HepG2 (cell line): ENCODE data around the gene CCDC117. TPM values are rescaled to one million over a fixed set of nuclear protein-coding genes. Genes with fewer than 3 reads are reported as not detected.
A peak's percentile ranks its signal among the peaks of the same experiment; 100 is the strongest.

Experiments used
- ELF4 ChIP-seq: sonication (generic); formaldehyde crosslinking; IDR thresholded peaks from 2 replicates; pipeline ENCODE4 v1.5.0; 2020; ENCODE audit warnings: missing genetic modification reagents, mild to moderate bottlenecking, moderate library complexity, borderline replicate concordance
- GFI1 ChIP-seq: sonication (generic); formaldehyde crosslinking; IDR thresholded peaks from 2 replicates; pipeline ENCODE4 v1.5.0; 2020; ENCODE audit warnings: missing genetic modification reagents, mild to moderate bottlenecking, borderline replicate concordance
- JUNB ChIP-seq: sonication (generic); formaldehyde crosslinking; IDR thresholded peaks from 2 replicates; pipeline ENCODE4 v1.8.0; 2022; ENCODE audit warnings: missing genetic modification reagents, mild to moderate bottlenecking, borderline replicate concordance
- MAZ ChIP-seq, 2 experiments: sonication (generic) in 1 of 2; formaldehyde crosslinking in 1 of 2; IDR thresholded peaks; 2 replicates each; pipeline versions ENCODE4 v1.5.0 to v1.6.1; 2012 to 2020; ENCODE audit warnings: low read depth in 2 of 2, mild to moderate bottlenecking in 2 of 2, borderline replicate concordance in 1 of 2, improper control_type of control experiment in 1 of 2, low read length in 1 of 2, missing genetic modification reagents in 1 of 2, moderate library complexity in 1 of 2
- MEIS1 ChIP-seq: sonication (generic); formaldehyde crosslinking; IDR thresholded peaks from 2 replicates; pipeline ENCODE4 v1.9.0; 2021; ENCODE audit warnings: mild to moderate bottlenecking, missing genetic modification reagents, moderate library complexity, borderline replicate concordance
- SIN3A ChIP-seq: IDR thresholded peaks from 2 replicates; pipeline ENCODE4 v1.6.1; 2011; ENCODE audit warnings: low read depth, mild to moderate bottlenecking, control low read depth, low read length, borderline replicate concordance
- ZNF12 ChIP-seq: sonication (generic); formaldehyde crosslinking; IDR thresholded peaks from 2 replicates; pipeline ENCODE4 v1.5.0; 2020; ENCODE audit warnings: missing genetic modification reagents
- ZNF292 ChIP-seq: sonication (generic); formaldehyde crosslinking; IDR thresholded peaks from 2 replicates; pipeline ENCODE4 v1.8.1; 2022; ENCODE audit warnings: mild to moderate bottlenecking, low read depth, missing genetic modification reagents, borderline replicate concordance
- ZNF547 ChIP-seq: sonication (generic); formaldehyde crosslinking; IDR thresholded peaks from 2 replicates; pipeline ENCODE4 v1.5.1; 2020; ENCODE audit warnings: mild to moderate bottlenecking, missing genetic modification reagents
- polyA plus RNA-seq, 8 experiments: library from polyadenylated mRNA; depleted of rRNA in 3 of 8; stranded (reverse) in 7 of 8; unstranded in 1 of 8; fragments of >200 nt; fragmentation: Illumina TruSeq in 4 of 8; extraction: Trizol in 4 of 8; gene quantifications; 2 replicates each; pipeline versions ENCODE4 v1.2.1 to v1.2.3, GENCODE V29; 2011 to 2016; ENCODE audit warnings: low read depth in 4 of 8, missing spikeins in 1 of 8, mixed read lengths in 1 of 8; ENCODE audit not compliant: insufficient read depth in 1 of 8
- total RNA-seq, 5 experiments: library from RNA; depleted of rRNA; stranded (reverse); fragments of >200 nt; fragmentation: Illumina TruSeq; extraction: Trizol; gene quantifications; 2 replicates each; pipeline ENCODE4 v1.2.3, GENCODE V29; 2016; ENCODE audit warnings: low read depth in 1 of 5
- TF ChIP-seq, protein P1 (sequence below): IDR thresholded peaks from 2 replicates; pipeline ENCODE4 v1.6.1; 2016; ENCODE audit warnings: low read depth, borderline replicate concordance
- TF ChIP-seq, protein P2 (sequence below): fragments of 450-650 bp; IDR thresholded peaks from 2 replicates; pipeline ENCODE4 v1.6.1; 2017; ENCODE audit warnings: mild to moderate bottlenecking
- TF ChIP-seq, protein P3 (sequence below): sonication (generic); formaldehyde crosslinking; IDR thresholded peaks from 2 replicates; pipeline ENCODE4 v1.4.0; 2020; ENCODE audit warnings: missing genetic modification reagents, borderline replicate concordance
- TF ChIP-seq, protein P4 (sequence below): sonication (generic); formaldehyde crosslinking; conservative IDR thresholded peaks from 2 replicates; pipeline ENCODE4 v1.5.0; 2020; ENCODE audit warnings: missing genetic modification reagents
- TF ChIP-seq, protein P5 (sequence below): sonication (generic); formaldehyde crosslinking; conservative IDR thresholded peaks from 2 replicates; pipeline ENCODE4 v1.4.0; 2020; ENCODE audit warnings: missing genetic modification reagents
- TF ChIP-seq, protein P6 (sequence below): sonication (generic); formaldehyde crosslinking; IDR thresholded peaks from 2 replicates; pipeline ENCODE4 v1.8.1; 2022; ENCODE audit warnings: mild to moderate bottlenecking, missing genetic modification reagents

Gene CCDC117
- total and polyA plus RNA-seq, 2 of the 13 experiments (the other 11 are each of a cell fraction or from before 2014, with no cell fraction given) = 12.6 to 34.2 TPM

DNA sequence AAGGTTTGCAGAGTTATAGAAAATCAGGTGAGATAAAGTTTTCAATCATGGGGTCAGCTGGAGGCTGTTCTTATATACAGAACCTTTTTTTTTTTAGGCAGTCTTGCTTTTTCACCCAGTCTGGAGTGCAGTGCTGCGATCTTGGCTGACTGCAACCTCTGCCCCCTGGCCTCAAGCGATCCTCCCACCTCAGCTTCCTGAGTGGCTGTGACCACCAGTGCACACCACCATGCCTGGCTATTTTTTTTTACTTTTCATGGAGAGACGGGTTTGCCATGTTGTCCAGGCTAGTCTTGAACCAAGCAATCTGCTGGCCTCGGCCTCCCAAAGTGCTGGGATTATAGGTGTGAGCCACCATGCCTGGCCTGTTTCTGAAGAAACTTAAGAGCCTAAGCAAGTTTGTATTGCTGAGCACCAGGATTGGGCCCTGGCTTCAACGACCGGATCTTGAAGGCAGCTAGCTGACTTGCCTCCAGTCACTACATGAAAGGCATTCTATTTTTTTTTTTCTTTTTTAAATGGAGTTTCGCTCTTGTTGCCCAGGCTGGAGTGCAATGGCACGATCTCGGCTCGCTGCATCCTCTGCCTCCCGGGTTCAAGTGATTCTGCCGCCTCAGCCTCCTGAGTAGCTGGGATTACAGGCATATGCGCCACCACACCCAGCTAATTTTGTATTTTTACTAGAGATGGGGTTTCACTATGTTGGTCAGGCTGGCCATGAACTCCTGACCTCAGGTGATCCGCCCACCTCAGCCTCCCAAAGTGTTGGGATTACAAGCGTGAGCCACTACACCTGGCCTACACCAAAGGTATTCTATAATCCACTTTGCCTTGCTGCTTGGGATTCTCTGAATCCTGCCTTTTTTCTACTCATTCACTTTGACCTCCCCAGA is 20.2 kb downstream of the CCDC117 start (continued):
- TF ChIP-seq ZNF292 (CRISPR knock-in tag) (no peak), MAZ (IDR thresholded peaks at IDR 0.05; ENCODE audit: borderline replicate concordance, low read depth, low read length) (no peak), MAZ (CRISPR knock-in tag; IDR thresholded peaks at IDR 0.05; ENCODE audit: low read depth) (0 out of 2 replicates have a peak, but pooled peaks have one; percentile 45), MEIS1 (CRISPR knock-in tag) (no peak), ZNF12 (CRISPR knock-in tag) (no peak), ZNF547 (no peak), SIN3A (no peak), GFI1 (CRISPR knock-in tag) (0 out of 2 replicates have a peak, but pooled peaks have one; percentile 44), ELF4 (CRISPR knock-in tag) (no peak), JUNB (no peak)
- TF ChIP-seq, protein P1, sequence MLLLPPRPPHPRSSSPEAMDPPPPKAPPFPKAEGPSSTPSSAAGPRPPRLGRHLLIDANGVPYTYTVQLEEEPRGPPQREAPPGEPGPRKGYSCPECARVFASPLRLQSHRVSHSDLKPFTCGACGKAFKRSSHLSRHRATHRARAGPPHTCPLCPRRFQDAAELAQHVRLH (CRISPR knock-in tag) = no peak
- TF ChIP-seq, protein P2, sequence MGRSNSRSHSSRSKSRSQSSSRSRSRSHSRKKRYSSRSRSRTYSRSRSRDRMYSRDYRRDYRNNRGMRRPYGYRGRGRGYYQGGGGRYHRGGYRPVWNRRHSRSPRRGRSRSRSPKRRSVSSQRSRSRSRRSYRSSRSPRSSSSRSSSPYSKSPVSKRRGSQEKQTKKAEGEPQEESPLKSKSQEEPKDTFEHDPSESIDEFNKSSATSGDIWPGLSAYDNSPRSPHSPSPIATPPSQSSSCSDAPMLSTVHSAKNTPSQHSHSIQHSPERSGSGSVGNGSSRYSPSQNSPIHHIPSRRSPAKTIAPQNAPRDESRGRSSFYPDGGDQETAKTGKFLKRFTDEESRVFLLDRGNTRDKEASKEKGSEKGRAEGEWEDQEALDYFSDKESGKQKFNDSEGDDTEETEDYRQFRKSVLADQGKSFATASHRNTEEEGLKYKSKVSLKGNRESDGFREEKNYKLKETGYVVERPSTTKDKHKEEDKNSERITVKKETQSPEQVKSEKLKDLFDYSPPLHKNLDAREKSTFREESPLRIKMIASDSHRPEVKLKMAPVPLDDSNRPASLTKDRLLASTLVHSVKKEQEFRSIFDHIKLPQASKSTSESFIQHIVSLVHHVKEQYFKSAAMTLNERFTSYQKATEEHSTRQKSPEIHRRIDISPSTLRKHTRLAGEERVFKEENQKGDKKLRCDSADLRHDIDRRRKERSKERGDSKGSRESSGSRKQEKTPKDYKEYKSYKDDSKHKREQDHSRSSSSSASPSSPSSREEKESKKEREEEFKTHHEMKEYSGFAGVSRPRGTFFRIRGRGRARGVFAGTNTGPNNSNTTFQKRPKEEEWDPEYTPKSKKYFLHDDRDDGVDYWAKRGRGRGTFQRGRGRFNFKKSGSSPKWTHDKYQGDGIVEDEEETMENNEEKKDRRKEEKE = no peak
- TF ChIP-seq, protein P3, sequence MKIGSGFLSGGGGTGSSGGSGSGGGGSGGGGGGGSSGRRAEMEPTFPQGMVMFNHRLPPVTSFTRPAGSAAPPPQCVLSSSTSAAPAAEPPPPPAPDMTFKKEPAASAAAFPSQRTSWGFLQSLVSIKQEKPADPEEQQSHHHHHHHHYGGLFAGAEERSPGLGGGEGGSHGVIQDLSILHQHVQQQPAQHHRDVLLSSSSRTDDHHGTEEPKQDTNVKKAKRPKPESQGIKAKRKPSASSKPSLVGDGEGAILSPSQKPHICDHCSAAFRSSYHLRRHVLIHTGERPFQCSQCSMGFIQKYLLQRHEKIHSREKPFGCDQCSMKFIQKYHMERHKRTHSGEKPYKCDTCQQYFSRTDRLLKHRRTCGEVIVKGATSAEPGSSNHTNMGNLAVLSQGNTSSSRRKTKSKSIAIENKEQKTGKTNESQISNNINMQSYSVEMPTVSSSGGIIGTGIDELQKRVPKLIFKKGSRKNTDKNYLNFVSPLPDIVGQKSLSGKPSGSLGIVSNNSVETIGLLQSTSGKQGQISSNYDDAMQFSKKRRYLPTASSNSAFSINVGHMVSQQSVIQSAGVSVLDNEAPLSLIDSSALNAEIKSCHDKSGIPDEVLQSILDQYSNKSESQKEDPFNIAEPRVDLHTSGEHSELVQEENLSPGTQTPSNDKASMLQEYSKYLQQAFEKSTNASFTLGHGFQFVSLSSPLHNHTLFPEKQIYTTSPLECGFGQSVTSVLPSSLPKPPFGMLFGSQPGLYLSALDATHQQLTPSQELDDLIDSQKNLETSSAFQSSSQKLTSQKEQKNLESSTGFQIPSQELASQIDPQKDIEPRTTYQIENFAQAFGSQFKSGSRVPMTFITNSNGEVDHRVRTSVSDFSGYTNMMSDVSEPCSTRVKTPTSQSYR (CRISPR knock-in tag) = no peak
- TF ChIP-seq, protein P4, sequence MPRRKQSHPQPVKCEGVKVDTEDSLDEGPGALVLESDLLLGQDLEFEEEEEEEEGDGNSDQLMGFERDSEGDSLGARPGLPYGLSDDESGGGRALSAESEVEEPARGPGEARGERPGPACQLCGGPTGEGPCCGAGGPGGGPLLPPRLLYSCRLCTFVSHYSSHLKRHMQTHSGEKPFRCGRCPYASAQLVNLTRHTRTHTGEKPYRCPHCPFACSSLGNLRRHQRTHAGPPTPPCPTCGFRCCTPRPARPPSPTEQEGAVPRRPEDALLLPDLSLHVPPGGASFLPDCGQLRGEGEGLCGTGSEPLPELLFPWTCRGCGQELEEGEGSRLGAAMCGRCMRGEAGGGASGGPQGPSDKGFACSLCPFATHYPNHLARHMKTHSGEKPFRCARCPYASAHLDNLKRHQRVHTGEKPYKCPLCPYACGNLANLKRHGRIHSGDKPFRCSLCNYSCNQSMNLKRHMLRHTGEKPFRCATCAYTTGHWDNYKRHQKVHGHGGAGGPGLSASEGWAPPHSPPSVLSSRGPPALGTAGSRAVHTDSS = no peak
- TF ChIP-seq, protein P5, sequence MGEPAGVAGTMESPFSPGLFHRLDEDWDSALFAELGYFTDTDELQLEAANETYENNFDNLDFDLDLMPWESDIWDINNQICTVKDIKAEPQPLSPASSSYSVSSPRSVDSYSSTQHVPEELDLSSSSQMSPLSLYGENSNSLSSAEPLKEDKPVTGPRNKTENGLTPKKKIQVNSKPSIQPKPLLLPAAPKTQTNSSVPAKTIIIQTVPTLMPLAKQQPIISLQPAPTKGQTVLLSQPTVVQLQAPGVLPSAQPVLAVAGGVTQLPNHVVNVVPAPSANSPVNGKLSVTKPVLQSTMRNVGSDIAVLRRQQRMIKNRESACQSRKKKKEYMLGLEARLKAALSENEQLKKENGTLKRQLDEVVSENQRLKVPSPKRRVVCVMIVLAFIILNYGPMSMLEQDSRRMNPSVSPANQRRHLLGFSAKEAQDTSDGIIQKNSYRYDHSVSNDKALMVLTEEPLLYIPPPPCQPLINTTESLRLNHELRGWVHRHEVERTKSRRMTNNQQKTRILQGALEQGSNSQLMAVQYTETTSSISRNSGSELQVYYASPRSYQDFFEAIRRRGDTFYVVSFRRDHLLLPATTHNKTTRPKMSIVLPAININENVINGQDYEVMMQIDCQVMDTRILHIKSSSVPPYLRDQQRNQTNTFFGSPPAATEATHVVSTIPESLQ (CRISPR knock-in tag) = no peak
- TF ChIP-seq, protein P6, sequence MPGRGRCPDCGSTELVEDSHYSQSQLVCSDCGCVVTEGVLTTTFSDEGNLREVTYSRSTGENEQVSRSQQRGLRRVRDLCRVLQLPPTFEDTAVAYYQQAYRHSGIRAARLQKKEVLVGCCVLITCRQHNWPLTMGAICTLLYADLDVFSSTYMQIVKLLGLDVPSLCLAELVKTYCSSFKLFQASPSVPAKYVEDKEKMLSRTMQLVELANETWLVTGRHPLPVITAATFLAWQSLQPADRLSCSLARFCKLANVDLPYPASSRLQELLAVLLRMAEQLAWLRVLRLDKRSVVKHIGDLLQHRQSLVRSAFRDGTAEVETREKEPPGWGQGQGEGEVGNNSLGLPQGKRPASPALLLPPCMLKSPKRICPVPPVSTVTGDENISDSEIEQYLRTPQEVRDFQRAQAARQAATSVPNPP (CRISPR knock-in tag) = peak; percentile 62; the same call in 1 of the 2 replicates
